K562 (cell line): ENCODE data around the gene DACT3. TPM values are rescaled to one million over a fixed set of nuclear protein-coding genes. Genes with fewer than 3 reads are reported as not detected.

ENCODE experiments used
- ADNP ChIP-seq: fragments of 200-800 bp; sonication (Bioruptor generic); IDR thresholded peaks from 2 replicates; pipeline ENCODE4 v1.6.1; 2016; ENCODE audit warnings: missing genetic modification characterization, missing compliant biosample characterization
- ARHGAP35 ChIP-seq: fragments of 450-650 bp; IDR thresholded peaks from 2 replicates; pipeline ENCODE4 v1.6.1; 2018; ENCODE audit not compliant: partially characterized antibody
- CBFA2T2 ChIP-seq: fragments of 450-650 bp; conservative IDR thresholded peaks from 2 replicates; pipeline ENCODE4 v1.6.1; 2017; ENCODE audit warnings: mild to moderate bottlenecking
- CBFA2T3 ChIP-seq: fragments of 450-650 bp; IDR thresholded peaks from 2 replicates; pipeline ENCODE4 v1.6.1; 2017
- CEBPB ChIP-seq: fragments of 450-650 bp; IDR thresholded peaks from 2 replicates; pipeline ENCODE4 v1.6.1; 2016; ENCODE audit warnings: missing genetic modification characterization, missing compliant biosample characterization
- CREBBP ChIP-seq: IDR thresholded peaks from one replicate; pipeline ENCODE4 v1.6.1; 2012; ENCODE audit warnings: low read depth, mild to moderate bottlenecking, control low read depth, inconsistent platforms, low read length
- GATAD2B ChIP-seq: fragments of 450-650 bp; IDR thresholded peaks from 2 replicates; pipeline ENCODE4 v1.6.1; 2017; ENCODE audit warnings: mild to moderate bottlenecking, borderline replicate concordance
- HEY1 ChIP-seq: fragments of 250-450 bp; sonication (Bioruptor Pico); IDR thresholded peaks from 2 replicates; pipeline ENCODE4 v1.5.0; 2020; ENCODE audit warnings: mild to moderate bottlenecking, moderate library complexity, borderline replicate concordance
- JUN ChIP-seq, 2 experiments: sonication (generic) in 1 of 2; formaldehyde crosslinking in 1 of 2; IDR thresholded peaks; 2 replicates each; pipeline versions ENCODE4 v1.6.1 to v1.8.0; 2012 to 2022; ENCODE audit warnings: borderline replicate concordance in 2 of 2, mild to moderate bottlenecking in 2 of 2, improper control_type of control experiment in 1 of 2, low read depth in 1 of 2, low read length in 1 of 2, missing genetic modification reagents in 1 of 2
- KLF1 ChIP-seq: fragments of 450-650 bp; IDR thresholded peaks from 2 replicates; pipeline ENCODE4 v1.6.1; 2016; ENCODE audit warnings: missing genetic modification characterization, missing compliant biosample characterization
- KLF10 ChIP-seq: fragments of 250-450 bp; sonication (Bioruptor Pico); IDR thresholded peaks from 2 replicates; pipeline ENCODE4 v1.6.1; 2021; ENCODE audit warnings: matching md5 sums
- MTA2 ChIP-seq: fragments of 450-650 bp; IDR thresholded peaks from 2 replicates; pipeline ENCODE4 v1.6.1; 2016; ENCODE audit warnings: low read depth
- PTBP1 ChIP-seq: fragments of 200-400 bp; formaldehyde crosslinking; IDR thresholded peaks from 2 replicates; pipeline ENCODE4 v1.6.1; 2017; ENCODE audit warnings: low read depth, low read length
- RBFOX2 ChIP-seq: fragments of 200-400 bp; formaldehyde crosslinking; IDR thresholded peaks from 2 replicates; pipeline ENCODE4 v1.6.1; 2017; ENCODE audit warnings: low read depth, mild to moderate bottlenecking, low read length, moderate library complexity
- TBP ChIP-seq: optimal IDR thresholded peaks from 2 replicates; pipeline ENCODE3; 2011; ENCODE audit warnings: low read depth, low read length, improper control_type of control experiment
- TEAD4 ChIP-seq, 2 experiments: sonication (generic) in 1 of 2; formaldehyde crosslinking in 1 of 2; IDR thresholded peaks; 2 replicates each; pipeline versions ENCODE4 v1.6.1 to v1.8.0; 2012 to 2022; ENCODE audit warnings: borderline replicate concordance in 1 of 2, inconsistent platforms in 1 of 2, low read length in 1 of 2, mild to moderate bottlenecking in 1 of 2, missing genetic modification reagents in 1 of 2
- TRIM24 ChIP-seq, 2 experiments: fragments of 450-650 bp; IDR thresholded peaks; 2 replicates each; pipeline ENCODE4 v1.6.1; 2016
- ZBTB7A ChIP-seq: IDR thresholded peaks from 2 replicates; pipeline ENCODE4 v1.6.1; 2011; ENCODE audit warnings: low read depth, mild to moderate bottlenecking, low read length, moderate library complexity, borderline replicate concordance; ENCODE audit not compliant: control insufficient read depth
- ZFPM2 ChIP-seq: fragments of 250-450 bp; sonication (Bioruptor Pico); IDR thresholded peaks from 2 replicates; pipeline ENCODE4 v1.5.1; 2022; ENCODE audit warnings: mild to moderate bottlenecking
- ZNF311 ChIP-seq: fragments of 250-450 bp; sonication (Bioruptor Pico); IDR thresholded peaks from 2 replicates; pipeline ENCODE4 v1.4.0; 2020; ENCODE audit warnings: mild to moderate bottlenecking, moderate library complexity
- ZNF551 ChIP-seq: fragments of 250-450 bp; sonication (Bioruptor Pico); IDR thresholded peaks from 2 replicates; pipeline ENCODE4 v1.5.0; 2021; ENCODE audit warnings: mild to moderate bottlenecking, moderate library complexity
- ZSCAN32 ChIP-seq: fragments of 450-650 bp; formaldehyde crosslinking; IDR thresholded peaks from 2 replicates; pipeline ENCODE4 v1.4.0; 2020; ENCODE audit warnings: mild to moderate bottlenecking, moderate library complexity
- polyA plus RNA-seq, 8 experiments: library from polyadenylated mRNA; depleted of rRNA in 4 of 8; stranded (reverse) in 5 of 8; unstranded in 3 of 8; fragments of >200 nt; fragmentation: Nextera tagmentation in 2 of 8; fragmentation: Illumina TruSeq in 1 of 8; extraction: Ambion mirVana in 2 of 8; extraction: Trizol in 1 of 8; gene quantifications; 2 replicates each; pipeline versions ENCODE4 v1.2.1 to v1.2.3, GENCODE V29; 2011 to 2014; ENCODE audit warnings: inconsistent platforms in 1 of 8, missing spikeins in 1 of 8
- total RNA-seq, 7 experiments: library from RNA; depleted of rRNA in 6 of 7; stranded (reverse); fragments of >200 nt in 6 of 7; fragmentation: Illumina TruSeq in 2 of 7; extraction: Trizol in 2 of 7; gene quantifications; 2 replicates each; pipeline versions ENCODE4 v1.2.1 to v1.2.3, GENCODE V29; 2011 to 2021; ENCODE audit warnings: low replicate concordance in 1 of 7
- TF ChIP-seq, protein P1 (sequence below): fragments of 250-450 bp; sonication (Bioruptor Pico); IDR thresholded peaks from 2 replicates; pipeline ENCODE4 v1.8.0; 2021; ENCODE audit warnings: mild to moderate bottlenecking, moderate library complexity
- TF ChIP-seq, protein P2 (sequence below): sonication (generic); formaldehyde crosslinking; IDR thresholded peaks from 2 replicates; pipeline ENCODE4 v1.9.0; 2022; ENCODE audit warnings: mild to moderate bottlenecking, missing genetic modification reagents
- TF ChIP-seq, protein P3 (sequence below): fragments of 450-650 bp; conservative IDR thresholded peaks from 2 replicates; pipeline ENCODE4 v1.6.1; 2016; ENCODE audit warnings: missing genetic modification characterization, low read depth, mild to moderate bottlenecking, control low read depth, missing compliant biosample characterization

Gene DACT3
- total and polyA plus RNA-seq, 9 of the 15 experiments (the other 6 are each of a cell fraction or from before 2014, with no cell fraction given): 0.67 to 6.5 (median 3.5) TPM

DNA sequence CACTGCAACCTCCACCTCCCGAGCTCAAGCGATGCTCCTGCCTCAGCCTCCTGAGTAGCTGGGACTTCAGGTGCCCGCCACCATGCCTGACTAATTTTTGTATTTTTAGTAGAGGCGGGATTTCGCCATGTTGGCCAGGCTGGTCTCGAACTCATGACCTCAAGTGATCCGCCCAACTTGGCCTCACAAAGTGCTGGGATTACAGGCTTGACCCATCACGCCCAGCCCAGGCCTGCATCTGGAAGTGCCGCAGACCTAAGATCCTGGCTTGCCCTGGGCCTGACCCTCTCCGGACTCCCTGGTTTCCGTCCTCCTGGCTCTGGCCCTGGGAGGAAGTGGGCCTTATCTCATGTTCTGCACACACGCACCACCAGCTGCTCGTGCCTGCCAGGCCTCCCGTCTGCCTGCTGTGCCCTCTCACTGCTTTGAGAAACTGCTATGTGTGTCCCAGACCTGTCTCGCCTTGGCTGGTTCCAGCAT is 31.4 kb downstream of the DACT3 start (continued):
- TF ChIP-seq, protein P1, sequence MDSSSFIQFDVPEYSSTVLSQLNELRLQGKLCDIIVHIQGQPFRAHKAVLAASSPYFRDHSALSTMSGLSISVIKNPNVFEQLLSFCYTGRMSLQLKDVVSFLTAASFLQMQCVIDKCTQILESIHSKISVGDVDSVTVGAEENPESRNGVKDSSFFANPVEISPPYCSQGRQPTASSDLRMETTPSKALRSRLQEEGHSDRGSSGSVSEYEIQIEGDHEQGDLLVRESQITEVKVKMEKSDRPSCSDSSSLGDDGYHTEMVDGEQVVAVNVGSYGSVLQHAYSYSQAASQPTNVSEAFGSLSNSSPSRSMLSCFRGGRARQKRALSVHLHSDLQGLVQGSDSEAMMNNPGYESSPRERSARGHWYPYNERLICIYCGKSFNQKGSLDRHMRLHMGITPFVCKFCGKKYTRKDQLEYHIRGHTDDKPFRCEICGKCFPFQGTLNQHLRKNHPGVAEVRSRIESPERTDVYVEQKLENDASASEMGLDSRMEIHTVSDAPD (CRISPR knock-in tag): no peak
- TF ChIP-seq ARHGAP35 (no peak), TEAD4 (IDR thresholded peaks at IDR 0.05; ENCODE audit: low read length) (peak; percentile 77), TEAD4 (CRISPR knock-in tag; IDR thresholded peaks at IDR 0.05; ENCODE audit: borderline replicate concordance) (no peak), RBFOX2 (peak; percentile 42; the same call in 1 of the 2 replicates), TRIM24 (IDR thresholded peaks at IDR 0.05) (peak; percentile 60 to 77; a peak in 3 of 4 replicates), MTA2 (0 out of 2 replicates have a peak, but pooled peaks have one; percentile 27), PTBP1 (no peak), KLF10 (CRISPR knock-in tag) (no peak), GATAD2B (no peak), ZBTB7A (no peak), ZNF311 (CRISPR knock-in tag) (peak; percentile 41; the same call in 1 of the 2 replicates), KLF1 (tag) (0 out of 2 replicates have a peak, but pooled peaks have one; percentile 32), JUN (IDR thresholded peaks at IDR 0.05; ENCODE audit: borderline replicate concordance, low read depth, low read length) (no peak), JUN (CRISPR knock-in tag; IDR thresholded peaks at IDR 0.05; ENCODE audit: borderline replicate concordance) (no peak), TBP (no peak), ZNF551 (CRISPR knock-in tag) (no peak), CREBBP (no peak), CBFA2T2 (peak; percentile 78), HEY1 (CRISPR knock-in tag) (no peak), CBFA2T3 (peak; percentile 89), ADNP (peak; percentile 91), CEBPB (peak; percentile 62; the same call in 1 of the 2 replicates), ZFPM2 (CRISPR knock-in tag) (no peak), ZSCAN32 (no peak)
- TF ChIP-seq, protein P2, sequence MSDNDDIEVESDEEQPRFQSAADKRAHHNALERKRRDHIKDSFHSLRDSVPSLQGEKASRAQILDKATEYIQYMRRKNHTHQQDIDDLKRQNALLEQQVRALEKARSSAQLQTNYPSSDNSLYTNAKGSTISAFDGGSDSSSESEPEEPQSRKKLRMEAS (CRISPR knock-in tag): peak; percentile 82
- TF ChIP-seq, protein P3, sequence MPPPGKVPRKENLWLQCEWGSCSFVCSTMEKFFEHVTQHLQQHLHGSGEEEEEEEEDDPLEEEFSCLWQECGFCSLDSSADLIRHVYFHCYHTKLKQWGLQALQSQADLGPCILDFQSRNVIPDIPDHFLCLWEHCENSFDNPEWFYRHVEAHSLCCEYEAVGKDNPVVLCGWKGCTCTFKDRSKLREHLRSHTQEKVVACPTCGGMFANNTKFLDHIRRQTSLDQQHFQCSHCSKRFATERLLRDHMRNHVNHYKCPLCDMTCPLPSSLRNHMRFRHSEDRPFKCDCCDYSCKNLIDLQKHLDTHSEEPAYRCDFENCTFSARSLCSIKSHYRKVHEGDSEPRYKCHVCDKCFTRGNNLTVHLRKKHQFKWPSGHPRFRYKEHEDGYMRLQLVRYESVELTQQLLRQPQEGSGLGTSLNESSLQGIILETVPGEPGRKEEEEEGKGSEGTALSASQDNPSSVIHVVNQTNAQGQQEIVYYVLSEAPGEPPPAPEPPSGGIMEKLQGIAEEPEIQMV (tag): no peak
